Muscle of arm (tissue), 14 donors: Measurements from ENCODE around the gene CHKB. TPM values are rescaled to one million over a fixed set of nuclear protein-coding genes. Genes with fewer than 3 reads are reported as not detected.
"Not testable (repeated sequence)": the region's sequence is repeated elsewhere in the genome, so short reads cannot be mapped to it uniquely, and the experiment has no call there.

Experiments
- DNase-seq: peaks from one replicate; pipeline ENCODE4 v3.0.0-alpha.2; 2013
- long read RNA-seq, 11 donors: transcript quantifications; one replicate each; lab custom pipeline, GENCODE V29; 2026
- polyA plus RNA-seq, 12 donors: library from polyadenylated mRNA; unstranded; fragments of 120-200 nt; gene quantifications; one replicate each; pipeline ENCODE4 v1.2.1, GENCODE V29; 2013; ENCODE audit not compliant: insufficient read length in 12 of 12

CHKB gene
- polyA plus RNA-seq, result 10 to 100 TPM in 11 of 12 donors, not detected in 1; 36.0 to 74.3 (median 47.3) TPM
- long read RNA-seq, donor 1, transcript CHKB-212 (9 exons, 2,069 nt), result major isoform, 5 of 41 reads
- long read RNA-seq, donor 1, transcript CHKB-201 (11 exons, 1,638 nt), result major isoform, 5 of 41 reads
- long read RNA-seq, donor 1, partial matches to known transcripts, result 30 of 41 reads
- long read RNA-seq, donor 1, other reads (novel, unspliced or antisense), result 0 of 41 reads
- long read RNA-seq, donor 2, transcript CHKB-201 (11 exons, 1,638 nt), result major isoform, 6 of 8 reads
- long read RNA-seq, donor 2, partial matches to known transcripts, result 0 of 8 reads
- long read RNA-seq, donor 2, other reads (novel, unspliced or antisense), result 0 of 8 reads
- long read RNA-seq, donor 3, partial matches to known transcripts, result 0 of 3 reads
- long read RNA-seq, donor 3, other reads (novel, unspliced or antisense), result 0 of 3 reads
- long read RNA-seq, donor 4, partial matches to known transcripts, result 0 of 1 reads
- long read RNA-seq, donor 4, other reads (novel, unspliced or antisense), result 0 of 1 reads
- long read RNA-seq, donor 5, transcript CHKB-201 (11 exons, 1,638 nt), result major isoform, 7 of 113 reads
- long read RNA-seq, donor 5, partial matches to known transcripts, result 46 of 113 reads
- long read RNA-seq, donor 5, other reads (novel, unspliced or antisense), result 55 of 113 reads
- long read RNA-seq, donor 6, partial matches to known transcripts, result 0 of 6 reads
- long read RNA-seq, donor 6, other reads (novel, unspliced or antisense), result 0 of 6 reads
- long read RNA-seq, donor 7, partial matches to known transcripts, result 0 of 7 reads
- long read RNA-seq, donor 7, other reads (novel, unspliced or antisense), result 0 of 7 reads
- long read RNA-seq, donor 8, transcript CHKB-201 (11 exons, 1,638 nt), result major isoform, 9 of 9 reads
- long read RNA-seq, donor 8, partial matches to known transcripts, result 0 of 9 reads
- long read RNA-seq, donor 8, other reads (novel, unspliced or antisense), result 0 of 9 reads
- long read RNA-seq, donor 9, transcript CHKB-201 (11 exons, 1,638 nt), result major isoform, 7 of 8 reads
- long read RNA-seq, donor 9, partial matches to known transcripts, result 0 of 8 reads
- long read RNA-seq, donor 9, other reads (novel, unspliced or antisense), result 0 of 8 reads
- long read RNA-seq, donor 10, transcript CHKB-201 (11 exons, 1,638 nt), result major isoform, 6 of 7 reads
- long read RNA-seq, donor 10, partial matches to known transcripts, result 0 of 7 reads
- long read RNA-seq, donor 10, other reads (novel, unspliced or antisense), result 0 of 7 reads
- long read RNA-seq, donor 11, transcript CHKB-201 (11 exons, 1,638 nt), result major isoform, 5 of 7 reads
- long read RNA-seq, donor 11, partial matches to known transcripts, result 0 of 7 reads
- long read RNA-seq, donor 11, other reads (novel, unspliced or antisense), result 0 of 7 reads

- DNase-seq, result peak; percentile 98
These were observed at the start of gene CHKB for GRCh38 chr22:50582493-50583293. Gene CHKB, minus strand, starts transcription at chr22:50582849. Its CDS starts 68 bp downstream, at chr22:50582781.

GRCh38 chr22:50630376-50630775 lies 47.7 kb upstream of the CHKB start:
- no peak for DNase-seq

- DNase-seq, result no peak
These were observed 46.0 kb upstream of the CHKB start for GRCh38 chr22:50628543-50629134.

- DNase-seq, result peak; percentile 81
These were observed 45.2 kb upstream of the CHKB start, which contains the start of gene ARSA for GRCh38 chr22:50627642-50628542. Gene ARSA, minus strand, starts transcription at chr22:50628152. Its CDS starts 373 bp downstream, at chr22:50627779.

- DNase-seq, result no peak
These were observed 44.4 kb upstream of the CHKB start for GRCh38 chr22:50626850-50627641.

GRCh38 chr22:50626314-50626849 lies 43.7 kb upstream of the CHKB start:
- DNase-seq, result no peak

GRCh38 chr22:50625568-50626313 lies 43.1 kb upstream of the CHKB start:
- DNase-seq, result no peak

GRCh38 chr22:50625131-50625567 lies 42.5 kb upstream of the CHKB start:
- DNase-seq, result no peak

GRCh38 chr22:50624347-50625130 lies 41.9 kb upstream of the CHKB start:
- no peak for DNase-seq

GRCh38 chr22:50622723-50623327 lies 40.2 kb upstream of the CHKB start:
- DNase-seq, result no peak

- DNase-seq, result no peak
These were observed 39.5 kb upstream of the CHKB start for GRCh38 chr22:50621948-50622722.

GRCh38 chr22:50621356-50621880 lies 38.8 kb upstream of the CHKB start:
- DNase-seq, result no peak

- DNase-seq, result no peak
These were observed 38.1 kb upstream of the CHKB start for GRCh38 chr22:50620593-50621355.

GRCh38 chr22:50614296-50614695 lies 31.6 kb upstream of the CHKB start:
- DNase-seq, result not testable (repeated sequence)
